Mesenchymal stem cell (in vitro differentiated cells and primary cell): ENCODE results near the gene CDKL2.
"Not testable (repeated sequence)": the region's sequence is repeated elsewhere in the genome, so short reads cannot be mapped to it uniquely, and the experiment has no call there.

Source experiments
- DNase-seq: peaks from one replicate; pipeline ENCODE4 v3.0.0-alpha.2; 2013
- H2AFZ ChIP-seq: one replicate; pipeline ENCODE4 v1.6.1; 2013; ENCODE audit warnings: low read depth, mild to moderate bottlenecking, control low read depth, inconsistent platforms, low read length, moderate library complexity
- H2AK5ac ChIP-seq: 2 replicates; pipeline ENCODE4 v1.6.1; 2013; ENCODE audit warnings: low read length, moderate library complexity, mild to moderate bottlenecking, inconsistent platforms; ENCODE audit not compliant: severe bottlenecking
- H2BK120ac ChIP-seq: one replicate; pipeline ENCODE4 v1.6.1; 2013; ENCODE audit warnings: low read depth, mild to moderate bottlenecking, inconsistent platforms, low read length, moderate library complexity
- H2BK12ac ChIP-seq, 2 experiments: one replicate each; pipeline ENCODE4 v1.6.1; 2013; ENCODE audit warnings: inconsistent platforms in 2 of 2, low read length in 2 of 2, mild to moderate bottlenecking in 2 of 2, moderate library complexity in 2 of 2, control low read depth in 1 of 2
- H2BK15ac ChIP-seq: one replicate; pipeline ENCODE4 v1.6.1; 2013; ENCODE audit warnings: mild to moderate bottlenecking, low read depth, inconsistent platforms; ENCODE audit not compliant: poor library complexity, severe bottlenecking
- H2BK5ac ChIP-seq: 2 replicates; pipeline ENCODE4 v1.6.1; 2013; ENCODE audit warnings: low read depth, mild to moderate bottlenecking, low read length, control low read depth, inconsistent platforms; ENCODE audit not compliant: poor library complexity, severe bottlenecking
- H3K14ac ChIP-seq, 2 experiments: one replicate each; pipeline ENCODE4 v1.6.1; 2013; ENCODE audit warnings: inconsistent platforms in 2 of 2, low read length in 2 of 2, control low read depth in 1 of 2, mild to moderate bottlenecking in 1 of 2, moderate library complexity in 1 of 2
- H3K18ac ChIP-seq, 2 experiments: one replicate each; pipeline ENCODE4 v1.6.1; 2013; ENCODE audit warnings: inconsistent platforms in 2 of 2, low read length in 2 of 2, control low read depth in 1 of 2, low read depth in 1 of 2, mild to moderate bottlenecking in 1 of 2
- H3K23ac ChIP-seq, 2 experiments: one replicate each; pipeline ENCODE4 v1.6.1; 2013; ENCODE audit warnings: inconsistent platforms in 2 of 2, low read length in 2 of 2, mild to moderate bottlenecking in 2 of 2, moderate library complexity in 2 of 2, control low read depth in 1 of 2
- H3K27ac ChIP-seq: 2 replicates; pipeline ENCODE4 v1.5.1; 2013; ENCODE audit warnings: mild to moderate bottlenecking, moderate library complexity, low read length, control low read depth, inconsistent platforms; ENCODE audit not compliant: poor library complexity, severe bottlenecking
- H3K27me3 ChIP-seq, 2 experiments: 2 replicates each; pipeline versions ENCODE4 v1.6.1 to v1.7.0; 2013; ENCODE audit warnings: low read length in 2 of 2, mild to moderate bottlenecking in 2 of 2, moderate library complexity in 2 of 2, control low read depth in 1 of 2, inconsistent platforms in 1 of 2; ENCODE audit not compliant: control insufficient read depth in 1 of 2, insufficient read depth in 1 of 2
- H3K36me3 ChIP-seq, 2 experiments: 2 replicates each; pipeline versions ENCODE4 v1.6.1 to v1.7.0; 2013; ENCODE audit warnings: low read length in 2 of 2, control low read depth in 1 of 2, inconsistent platforms in 1 of 2, low read depth in 1 of 2, mild to moderate bottlenecking in 1 of 2; ENCODE audit not compliant: insufficient read depth in 2 of 2, control insufficient read depth in 1 of 2
- H3K4ac ChIP-seq, 2 experiments: one replicate each; pipeline ENCODE4 v1.6.1; 2013; ENCODE audit warnings: inconsistent platforms in 2 of 2, low read length in 2 of 2, mild to moderate bottlenecking in 2 of 2, moderate library complexity in 2 of 2, control low read depth in 1 of 2, low read depth in 1 of 2
- H3K4me1 ChIP-seq: 2 replicates; pipeline ENCODE4 v1.6.1; 2013; ENCODE audit warnings: low read depth, low read length, control low read depth; ENCODE audit not compliant: control insufficient read depth, insufficient read depth
- H3K4me2 ChIP-seq: 2 replicates; pipeline ENCODE4 v1.6.1; 2013; ENCODE audit warnings: low read length, mild to moderate bottlenecking, inconsistent platforms; ENCODE audit not compliant: poor library complexity, severe bottlenecking
- H3K4me3 ChIP-seq, 2 experiments: 2 replicates each; pipeline versions ENCODE4 v1.5.1 to v1.7.0; 2013; ENCODE audit warnings: low read length in 2 of 2, mild to moderate bottlenecking in 2 of 2, control low read depth in 1 of 2, low read depth in 1 of 2; ENCODE audit not compliant: insufficient read depth in 1 of 2
- H3K79me1 ChIP-seq: replicated peaks from 2 replicates; pipeline ENCODE4 v1.6.1; 2013; ENCODE audit warnings: mild to moderate bottlenecking, control low read depth, low read length, inconsistent platforms; ENCODE audit not compliant: poor library complexity, severe bottlenecking
- H3K9ac ChIP-seq: 2 replicates; pipeline ENCODE4 v1.7.0; 2013; ENCODE audit warnings: mild to moderate bottlenecking, low read length, moderate library complexity
- H3K9me3 ChIP-seq: 2 replicates; pipeline ENCODE4 v1.7.0; 2013; ENCODE audit warnings: mild to moderate bottlenecking, low read length; ENCODE audit not compliant: control insufficient read depth
- H4K8ac ChIP-seq: one replicate; pipeline ENCODE4 v1.6.1; 2013; ENCODE audit warnings: inconsistent platforms, mild to moderate bottlenecking, low read length, moderate library complexity
- H4K91ac ChIP-seq: one replicate; pipeline ENCODE4 v1.6.1; 2013; ENCODE audit warnings: mild to moderate bottlenecking, low read length, inconsistent platforms
- WGBS: methylation state at CpG from one replicate; pipeline ENCODE4 v1.1.7; 2013; ENCODE audit warnings: mixed read lengths; 5-methylcytosine and 5-hydroxymethylcytosine counted together

CDKL2 gene

GRCh38 chr4:75671802-75672421, 41.6 kb upstream of the CDKL2 start:
- Histone ChIP-seq H3K9ac (peak overlapping the region; percentile 98), H3K36me3 (no peaks in the 10 kb centered on the region), H3K4me1 (no peaks in the 10 kb centered on the region), H2BK120ac (no peak overlapping the region), H3K4me2 (peak overlapping the region; percentile 43), H3K18ac (peak overlapping the region; percentile 3 to 69), H3K79me1 (peaks cover 6% of the 10 kb centered on the region), H3K9me3 (no peaks in the 10 kb centered on the region), H2BK5ac (no peak overlapping the region), H3K14ac (peak overlapping the region in 1 of 2 experiments; percentile 38), H3K4me3 (peak overlapping the region; percentile 96 to 99), H2AFZ (no peak overlapping the region), H3K27ac (peak overlapping the region; percentile 64), H2BK12ac (no peak overlapping the region), H3K23ac (no peak overlapping the region), H2AK5ac (no peak overlapping the region), H4K91ac (no peak overlapping the region), H2BK15ac (no peak overlapping the region), H3K4ac (peak overlapping the region in 1 of 2 experiments; percentile 74), H3K27me3 (no peaks in the 10 kb centered on the region), H4K8ac (no peak overlapping the region)
- peak; percentile 17 for DNase-seq
- WGBS, result 10% methylated on average over 9 of the region's 10 CpGs

GRCh38 chr4:75668596-75668995, 38.3 kb upstream of the CDKL2 start:
- no peak overlapping the region for H2BK12ac ChIP-seq
- no peak overlapping the region for H3K18ac ChIP-seq
- H3K9me3 ChIP-seq, result no peaks in the 10 kb centered on the region
- no peaks in the 10 kb centered on the region for H3K36me3 ChIP-seq
- no peak overlapping the region for H3K4me3 ChIP-seq
- no peak overlapping the region for H3K14ac ChIP-seq
- no peak overlapping the region for H2AFZ ChIP-seq
- H3K4me1 ChIP-seq, result peaks cover 3% of the 10 kb centered on the region
- no peak overlapping the region for H3K4ac ChIP-seq
- no peak overlapping the region for H3K27ac ChIP-seq
- H2BK15ac ChIP-seq, result no peak overlapping the region
- no peak overlapping the region for H2BK120ac ChIP-seq
- no peak overlapping the region for H3K4me2 ChIP-seq
- H3K79me1 ChIP-seq, result no peaks in the 10 kb centered on the region
- no peak overlapping the region for H2BK5ac ChIP-seq
- no peak for DNase-seq
- no peak overlapping the region for H3K9ac ChIP-seq
- no peaks in the 10 kb centered on the region for H3K27me3 ChIP-seq
- no peak overlapping the region for H4K8ac ChIP-seq
- no peak overlapping the region for H3K23ac ChIP-seq
- no peak overlapping the region for H2AK5ac ChIP-seq
- H4K91ac ChIP-seq, result no peak overlapping the region

GRCh38 chr4:75667636-75668035, 37.3 kb upstream of the CDKL2 start:
- H3K14ac ChIP-seq, H3K36me3 ChIP-seq, H3K27ac ChIP-seq, H2AFZ ChIP-seq, H3K18ac ChIP-seq, H2BK120ac ChIP-seq, H3K4ac ChIP-seq, H3K79me1 ChIP-seq, H3K4me2 ChIP-seq, H2BK12ac ChIP-seq, H3K9me3 ChIP-seq, H2AK5ac ChIP-seq, H3K27me3 ChIP-seq, H3K9ac ChIP-seq, H2BK5ac ChIP-seq, H2BK15ac ChIP-seq, H4K91ac ChIP-seq, H3K23ac ChIP-seq, DNase-seq, H3K4me1 ChIP-seq, H3K4me3 ChIP-seq, H4K8ac ChIP-seq: not testable (repeated sequence)
- 99% methylated on average over 7 of the region's 7 CpGs for WGBS

- no peak overlapping the region for H2BK120ac ChIP-seq
- H2BK12ac ChIP-seq, result no peak overlapping the region
- peak overlapping the region; percentile 17 for H3K9ac ChIP-seq
- no peak overlapping the region for H4K91ac ChIP-seq
- H3K9me3 ChIP-seq, result no peaks in the 10 kb centered on the region
- peaks cover 0 to 10% of the 10 kb centered on the region in 2 experiments for H3K36me3 ChIP-seq
- no peak overlapping the region for H3K27ac ChIP-seq
- no peaks in the 10 kb centered on the region for H3K79me1 ChIP-seq
- WGBS, result no CpG with 5 or more reads among the region's 4 CpGs
- no peak overlapping the region for H2AFZ ChIP-seq
- no peak overlapping the region for H3K18ac ChIP-seq
- H3K4me3 ChIP-seq, result no peak overlapping the region
- H2BK15ac ChIP-seq, result no peak overlapping the region
- no peak overlapping the region for H3K14ac ChIP-seq
- no peaks in the 10 kb centered on the region for H3K27me3 ChIP-seq
- H2AK5ac ChIP-seq, result no peak overlapping the region
- H2BK5ac ChIP-seq, result no peak overlapping the region
- H3K23ac ChIP-seq, result no peak overlapping the region
- H3K4me2 ChIP-seq, result no peak overlapping the region
- H4K8ac ChIP-seq, result no peak overlapping the region
- no peak for DNase-seq
- peaks cover 3% of the 10 kb centered on the region for H3K4me1 ChIP-seq
- H3K4ac ChIP-seq, result no peak overlapping the region
These were observed 36.0 kb upstream of the CDKL2 start for GRCh38 chr4:75666299-75666698.
